Fibroblast of skin of left quadriceps (primary cell): Measurements from ENCODE around the gene CCT6A.
"Not testable (repeated sequence)": the region's sequence is repeated elsewhere in the genome, so short reads cannot be mapped to it uniquely, and the experiment has no call there.

Source experiments
- DNase-seq, 2 experiments: peaks; one replicate each; pipeline ENCODE4 v3.0.0-alpha.2; 2013; ENCODE audit warnings: low read depth in 2 of 2

Gene CCT6A

GRCh38 chr7:56051339-56052191 is at the start of gene CCT6A, which contains the start of gene PSPH:
TSS of gene CCT6A (plus strand) at chr7:56051765. CDS start at chr7:56051849, 84 bp downstream.
TSS of gene PSPH (minus strand) at chr7:56051444. CDS start at chr7:56021212, 30,232 bp downstream.
- DNase-seq: peak; percentile 97 to 98

DNA sequence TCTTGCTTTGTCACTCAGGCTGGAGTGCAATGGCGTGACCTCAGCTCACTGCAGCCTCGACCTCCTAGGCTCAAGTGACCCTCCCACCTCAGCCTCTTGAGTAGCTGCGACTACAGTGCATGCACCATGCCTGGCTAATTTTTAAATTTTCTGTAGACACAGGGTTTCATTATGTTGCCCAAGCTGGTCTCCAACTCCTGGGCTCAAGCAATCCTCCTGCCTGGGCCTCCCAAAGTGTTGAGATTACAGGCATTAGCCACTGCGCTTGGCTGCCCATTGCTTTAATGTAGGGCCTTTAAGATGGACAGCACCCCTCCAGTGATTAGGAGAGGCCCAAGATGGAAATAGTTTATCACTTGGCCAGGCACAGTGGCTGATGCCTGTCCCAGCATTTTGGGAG is 47.8 kb upstream of the CCT6A start:
- no peak for DNase-seq

DNA sequence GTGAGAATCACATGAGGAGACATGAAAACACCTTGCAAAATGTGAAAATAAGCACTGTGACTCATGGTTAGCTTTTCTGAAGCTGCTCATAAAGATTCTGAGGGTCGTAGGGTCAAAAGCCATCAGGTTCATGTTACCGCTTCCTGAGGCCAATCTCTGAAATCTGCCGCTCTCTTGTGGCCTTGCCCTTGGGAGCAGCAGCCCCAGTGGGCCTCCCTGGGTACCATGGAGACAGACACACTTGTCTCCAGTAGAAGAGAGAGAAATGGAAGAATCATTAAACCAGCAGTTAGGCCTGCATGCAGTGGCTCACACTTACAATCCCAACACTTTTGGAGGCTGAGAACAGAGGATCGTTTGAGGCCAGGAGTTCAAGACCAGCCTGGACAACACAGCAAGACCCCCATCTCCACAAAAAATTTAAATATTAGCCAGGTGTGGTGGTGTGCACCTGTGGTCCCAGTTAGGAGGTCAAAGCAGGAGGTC is 44.4 kb upstream of the CCT6A start:
- DNase-seq: no peak

DNA sequence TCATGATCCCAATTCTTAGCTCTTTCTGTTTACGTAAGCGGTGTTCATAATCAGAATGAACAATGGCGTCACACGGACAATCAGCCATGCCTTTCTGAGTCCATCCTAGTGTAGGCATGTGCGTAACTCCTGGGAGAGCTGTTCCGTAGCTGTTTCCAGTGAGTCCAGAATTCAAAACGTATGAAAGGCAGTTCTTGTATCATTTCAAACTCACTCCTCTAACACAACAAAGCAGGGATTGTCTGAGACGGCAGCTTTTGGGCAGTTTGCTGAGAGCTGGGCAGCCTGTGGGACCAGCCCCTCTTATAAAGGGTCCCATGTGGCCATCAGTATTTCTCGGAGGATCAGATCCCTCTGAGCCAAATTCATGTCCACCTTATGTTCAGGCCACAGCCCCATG is 43.7 kb upstream of the CCT6A start:
- DNase-seq: no peak

DNA sequence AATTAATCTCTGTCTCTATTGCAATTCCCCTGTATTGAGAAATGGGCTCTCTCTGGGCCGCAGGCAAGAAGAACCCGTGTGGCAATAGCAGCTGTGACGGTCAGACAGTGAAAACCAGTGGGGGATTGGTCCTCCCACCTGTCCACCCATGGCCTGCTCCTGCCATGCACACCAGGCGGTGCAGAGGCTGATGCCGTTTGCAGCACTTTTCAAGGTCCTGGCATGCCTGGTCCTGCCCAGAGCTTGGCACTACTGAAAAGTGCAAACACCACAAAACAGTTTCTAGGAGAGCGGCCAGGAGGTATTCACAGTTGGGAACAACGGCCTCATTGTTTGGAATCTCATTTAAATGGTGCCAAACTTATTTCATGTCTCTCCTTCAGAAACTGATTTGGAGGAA is 41.9 kb upstream of the CCT6A start:
- DNase-seq: no peak

GRCh38 chr7:56017015-56017414 is 34.5 kb upstream of the CCT6A start:
- DNase-seq: not testable (repeated sequence)

- DNase-seq: no peak
These were observed 32.1 kb upstream of the CCT6A start for GRCh38 chr7:56019501-56019900.

DNA sequence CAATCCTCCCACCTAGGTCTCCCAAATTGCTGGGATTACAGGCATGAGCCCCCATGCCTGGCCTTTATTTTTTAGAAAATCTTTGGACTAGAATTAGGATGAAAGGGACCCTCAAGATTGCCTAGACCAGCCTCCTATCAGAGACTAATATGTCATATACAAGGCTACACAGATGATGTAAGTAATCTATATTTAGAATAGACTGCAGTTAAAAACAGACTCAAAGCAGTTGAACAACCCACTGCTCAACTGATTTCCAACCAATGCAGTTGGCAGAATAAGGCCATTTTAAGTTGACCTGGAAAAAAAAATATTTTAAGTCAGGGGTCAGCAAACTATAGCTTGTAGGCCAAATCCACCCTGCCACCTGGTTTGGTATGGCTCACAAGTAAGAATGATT is 28.1 kb upstream of the CCT6A start:
- no peak for DNase-seq

DNA sequence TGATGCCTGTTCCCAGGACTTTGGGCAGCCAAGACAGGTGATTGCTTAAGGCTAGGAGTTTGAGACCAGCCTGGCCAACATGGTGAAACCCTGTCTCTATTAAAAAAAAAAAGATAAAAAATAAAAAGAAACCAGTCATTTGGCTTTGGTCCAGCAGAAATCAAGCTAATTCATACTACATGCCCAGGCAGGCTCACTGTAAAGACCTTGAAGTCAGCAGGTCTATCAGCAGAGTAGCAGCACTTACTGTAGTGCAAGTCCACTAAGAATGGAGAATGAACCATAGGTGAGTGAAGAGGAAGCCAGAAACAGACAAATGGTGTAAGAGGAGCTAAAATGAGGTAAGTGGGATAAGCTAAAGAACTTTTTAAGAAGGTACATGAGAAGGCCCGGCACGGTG is 25.0 kb upstream of the CCT6A start:
- DNase-seq: no peak

DNA sequence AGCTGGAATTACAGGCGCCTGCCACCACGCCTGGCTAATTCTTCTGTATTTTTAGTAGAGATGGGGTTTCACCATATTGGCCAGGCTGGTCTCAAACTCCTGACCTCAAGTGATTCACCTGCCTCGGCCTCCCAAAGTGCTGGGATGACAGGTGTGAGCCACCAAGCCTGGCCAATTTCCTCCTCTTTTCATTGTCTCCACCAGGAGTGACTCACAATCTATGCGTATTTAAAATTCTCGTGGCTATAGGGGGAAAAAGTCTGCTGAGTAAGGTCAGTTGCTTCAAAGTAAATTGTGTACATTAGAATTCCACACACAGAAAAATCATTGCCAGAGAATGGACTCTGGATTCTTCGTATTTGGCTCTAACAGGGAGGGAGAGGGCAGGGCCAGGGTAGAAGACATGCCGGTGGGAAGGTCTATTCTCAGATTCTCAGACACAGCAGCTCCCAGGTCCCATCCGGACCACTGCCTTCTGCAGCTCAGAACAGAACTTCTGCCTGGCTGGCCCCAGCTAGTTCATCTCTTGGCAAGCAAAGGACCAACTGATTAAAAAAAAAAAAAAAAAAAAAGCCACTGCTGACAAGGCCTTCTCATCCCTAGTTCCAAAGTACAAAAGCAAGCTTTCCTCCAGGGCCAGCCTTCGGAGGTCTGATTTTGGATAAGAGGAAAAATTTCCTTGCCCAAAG is 22.5 kb upstream of the CCT6A start:
- DNase-seq: no peak

- no peak for DNase-seq
These were observed 21.2 kb upstream of the CCT6A start for GRCh38 chr7:56030340-56030739.

- DNase-seq: not testable (repeated sequence)
These were observed 20.0 kb upstream of the CCT6A start for GRCh38 chr7:56031556-56031955.

DNA sequence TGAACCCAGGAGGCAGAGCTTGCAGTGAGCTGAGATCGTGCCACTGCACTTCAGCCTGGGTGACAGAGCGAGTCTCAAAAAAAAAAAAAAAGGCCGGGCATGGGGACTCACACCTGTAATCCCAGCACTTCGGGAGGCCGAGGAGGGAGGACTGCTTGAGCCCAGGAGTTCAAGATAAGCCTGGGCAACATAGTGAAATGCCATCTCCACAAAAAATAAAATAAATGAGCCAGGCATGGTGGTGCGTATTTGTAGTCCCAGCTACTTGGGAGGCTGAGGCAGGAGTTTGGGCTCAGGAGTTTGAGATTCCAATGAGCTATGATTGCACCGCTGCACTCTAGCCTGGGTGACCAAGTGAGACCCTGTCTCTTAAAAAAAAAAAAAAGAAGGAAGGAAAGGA is 19.0 kb upstream of the CCT6A start:
- not testable (repeated sequence) for DNase-seq

DNA sequence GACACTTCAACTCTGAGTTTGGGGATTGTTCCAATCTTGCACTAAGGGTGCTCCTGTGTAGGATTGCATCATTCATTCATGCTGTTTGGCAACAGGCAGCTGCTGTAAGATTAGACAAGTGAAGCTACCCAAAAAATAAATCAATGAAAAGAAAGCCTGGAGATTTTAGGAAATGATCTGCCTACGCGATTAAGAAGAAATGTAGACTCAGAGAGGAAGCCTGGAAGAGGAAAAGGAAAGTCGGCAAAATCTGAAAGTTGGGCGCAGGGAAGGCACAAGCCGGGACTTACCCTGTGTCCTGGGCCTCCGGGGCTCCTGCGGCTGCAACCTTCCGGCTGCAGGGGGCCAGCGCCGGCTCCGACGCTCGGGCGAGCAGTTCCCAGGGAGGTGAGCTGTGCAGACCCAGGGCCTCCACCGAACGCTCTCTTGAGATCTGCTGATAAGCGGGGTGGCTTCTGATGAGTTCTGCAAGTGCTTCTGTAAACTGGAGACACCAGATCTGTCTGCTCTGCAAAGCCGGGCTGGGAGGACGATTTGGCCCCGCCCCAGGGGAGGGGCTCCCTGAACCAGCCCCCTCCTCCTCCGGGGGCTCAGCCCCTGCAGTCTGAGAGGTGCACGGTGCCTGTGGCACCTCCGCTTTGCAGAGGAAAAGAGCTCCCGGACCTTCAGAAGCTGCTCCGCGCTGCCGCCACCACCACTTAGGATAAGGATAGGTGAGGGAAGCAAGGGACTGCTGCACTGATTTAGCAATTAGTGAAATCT is 17.7 kb upstream of the CCT6A start:
- DNase-seq: peak; percentile 49 to 57

GRCh38 chr7:56040730-56041129 is 10.8 kb upstream of the CCT6A start:
- DNase-seq: no peak

DNA sequence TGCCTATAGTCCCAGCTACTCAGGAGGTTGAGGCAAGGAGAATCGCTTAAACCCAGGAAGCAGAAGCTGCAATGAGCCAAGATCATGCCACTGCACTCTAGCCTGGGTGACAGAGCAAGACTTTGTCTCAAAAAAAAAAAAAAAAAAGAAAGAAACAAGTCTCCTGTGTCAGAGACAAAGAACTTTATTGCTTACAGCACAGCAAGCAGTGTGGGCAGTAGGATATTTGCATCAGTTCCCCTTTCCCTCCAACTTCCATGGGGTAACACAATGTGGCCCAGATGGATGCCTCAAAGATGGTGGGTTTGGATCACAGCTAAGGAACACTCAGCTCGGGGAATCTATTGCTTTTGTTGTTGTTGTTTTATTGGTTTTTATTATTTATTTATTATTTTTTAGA is 5.8 kb upstream of the CCT6A start:
- DNase-seq: not testable (repeated sequence)

GRCh38 chr7:56046721-56047445 is 4.7 kb upstream of the CCT6A start:
- peak in 1 of 2 experiments; percentile 49 for DNase-seq

DNA sequence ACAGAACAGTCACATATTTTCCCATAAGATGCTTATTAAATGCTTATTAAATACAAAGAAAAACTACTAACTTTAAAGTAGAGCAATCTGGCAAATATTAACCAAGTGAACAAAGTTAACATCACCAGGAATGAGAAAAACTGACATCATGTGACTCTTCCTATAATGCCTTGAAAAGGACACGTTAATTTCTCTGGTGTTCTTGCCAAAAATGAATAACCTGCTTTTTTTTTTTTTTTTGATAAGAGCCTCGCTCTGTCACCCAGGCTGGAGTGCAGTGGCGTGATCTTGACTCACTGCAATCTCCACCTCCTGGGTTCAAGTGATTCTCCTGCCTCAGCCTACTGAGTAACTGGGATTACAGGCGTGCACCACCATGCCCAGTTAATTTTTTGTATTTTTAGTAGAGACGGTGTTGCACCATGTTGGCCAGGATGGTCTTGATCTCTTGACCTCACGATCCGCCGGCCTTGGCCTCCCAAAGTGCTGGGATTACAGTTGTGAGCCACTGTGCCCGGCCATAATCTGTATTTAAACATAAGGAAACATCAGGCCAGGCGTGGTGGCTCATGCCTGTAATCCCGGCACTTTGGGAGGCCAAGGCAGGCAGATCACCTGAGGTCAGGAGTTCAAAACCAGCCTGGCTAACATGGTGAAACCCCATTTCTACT is 4.0 kb upstream of the CCT6A start:
- not testable (repeated sequence) for DNase-seq

- no peak for DNase-seq
These were observed 3.3 kb upstream of the CCT6A start for GRCh38 chr7:56048245-56048644.

- not testable (repeated sequence) for DNase-seq
These were observed 2.8 kb upstream of the CCT6A start for GRCh38 chr7:56048763-56049162.

GRCh38 chr7:56051053-56051338 is 569 bp upstream of the CCT6A start:
- DNase-seq: no peak
